WI38 (cell line): ENCODE data around the gene CROCC2.

Experiments
- H3K4me3 ChIP-seq: 2 replicates; pipeline ENCODE4 v1.5.1; 2011; ENCODE audit warnings: low read depth, mild to moderate bottlenecking, control low read depth, low read length
- TF ChIP-seq, protein P1 (sequence below): IDR thresholded peaks from 2 replicates; pipeline ENCODE4 v1.5.1; 2012; ENCODE audit warnings: low read depth, mild to moderate bottlenecking, control low read depth, low read length

Gene CROCC2

GRCh38 chr2:240906141-240906910 is at the start of gene CROCC2:
TSS of gene CROCC2 (plus strand) at chr2:240906336. CDS start at chr2:240906514, 178 bp downstream.
- TF ChIP-seq, protein P1, sequence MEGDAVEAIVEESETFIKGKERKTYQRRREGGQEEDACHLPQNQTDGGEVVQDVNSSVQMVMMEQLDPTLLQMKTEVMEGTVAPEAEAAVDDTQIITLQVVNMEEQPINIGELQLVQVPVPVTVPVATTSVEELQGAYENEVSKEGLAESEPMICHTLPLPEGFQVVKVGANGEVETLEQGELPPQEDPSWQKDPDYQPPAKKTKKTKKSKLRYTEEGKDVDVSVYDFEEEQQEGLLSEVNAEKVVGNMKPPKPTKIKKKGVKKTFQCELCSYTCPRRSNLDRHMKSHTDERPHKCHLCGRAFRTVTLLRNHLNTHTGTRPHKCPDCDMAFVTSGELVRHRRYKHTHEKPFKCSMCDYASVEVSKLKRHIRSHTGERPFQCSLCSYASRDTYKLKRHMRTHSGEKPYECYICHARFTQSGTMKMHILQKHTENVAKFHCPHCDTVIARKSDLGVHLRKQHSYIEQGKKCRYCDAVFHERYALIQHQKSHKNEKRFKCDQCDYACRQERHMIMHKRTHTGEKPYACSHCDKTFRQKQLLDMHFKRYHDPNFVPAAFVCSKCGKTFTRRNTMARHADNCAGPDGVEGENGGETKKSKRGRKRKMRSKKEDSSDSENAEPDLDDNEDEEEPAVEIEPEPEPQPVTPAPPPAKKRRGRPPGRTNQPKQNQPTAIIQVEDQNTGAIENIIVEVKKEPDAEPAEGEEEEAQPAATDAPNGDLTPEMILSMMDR = no peak
- no peak within 1 kb of the TSS for H3K4me3 ChIP-seq

DNA sequence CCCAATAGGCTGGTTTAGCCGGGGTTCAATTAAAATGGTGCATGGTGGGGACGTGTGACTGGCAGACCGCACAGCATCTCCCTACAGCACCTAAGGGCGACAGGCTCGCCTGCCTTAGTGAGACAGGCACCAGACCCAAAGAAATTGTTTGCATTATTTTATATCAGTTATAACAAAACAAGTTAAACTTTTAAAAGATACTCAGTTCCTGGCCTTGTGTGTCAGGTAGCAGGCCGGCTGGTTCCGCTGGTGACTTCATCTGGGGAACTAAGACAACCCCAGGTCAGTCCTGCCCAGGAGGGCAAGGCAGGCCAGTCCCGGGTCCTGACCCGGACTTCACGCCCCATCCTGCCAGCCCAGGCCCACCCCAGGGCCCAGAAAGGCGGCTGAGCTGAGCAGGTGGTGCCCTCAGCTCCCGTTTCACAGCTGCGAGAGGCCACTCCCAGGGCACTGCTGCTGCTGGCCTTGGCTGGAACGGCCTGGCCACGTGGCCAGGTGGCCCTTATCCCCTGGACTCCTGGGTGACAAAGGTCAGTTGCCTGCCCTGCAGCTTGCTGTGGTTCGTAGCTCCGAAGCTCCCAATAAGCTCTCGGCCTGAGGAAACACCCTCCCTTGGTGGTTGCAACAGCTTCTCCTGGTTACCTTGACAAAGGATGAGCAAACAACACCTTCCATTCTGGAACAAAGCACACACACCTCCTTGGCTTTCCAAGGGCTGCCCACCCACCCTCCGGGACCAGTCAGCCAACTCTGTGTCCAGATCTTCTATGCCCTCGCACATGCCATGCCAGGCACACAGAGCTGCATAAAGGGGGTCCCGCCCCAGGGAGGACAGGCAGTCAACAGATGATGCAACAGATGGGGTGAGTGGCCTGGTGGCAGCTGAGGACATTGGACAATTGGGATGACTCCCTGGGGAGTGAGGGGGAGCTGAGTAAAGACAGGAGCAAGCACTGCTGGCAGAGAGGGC is 48.8 kb upstream of the CROCC2 start:
- TF ChIP-seq, protein P1 = no peak
- no peak overlapping the region for H3K4me3 ChIP-seq

- TF ChIP-seq, protein P1 = no peak
- no peak overlapping the region for H3K4me3 ChIP-seq
These were observed 47.8 kb upstream of the CROCC2 start for GRCh38 chr2:240858321-240858720.

DNA sequence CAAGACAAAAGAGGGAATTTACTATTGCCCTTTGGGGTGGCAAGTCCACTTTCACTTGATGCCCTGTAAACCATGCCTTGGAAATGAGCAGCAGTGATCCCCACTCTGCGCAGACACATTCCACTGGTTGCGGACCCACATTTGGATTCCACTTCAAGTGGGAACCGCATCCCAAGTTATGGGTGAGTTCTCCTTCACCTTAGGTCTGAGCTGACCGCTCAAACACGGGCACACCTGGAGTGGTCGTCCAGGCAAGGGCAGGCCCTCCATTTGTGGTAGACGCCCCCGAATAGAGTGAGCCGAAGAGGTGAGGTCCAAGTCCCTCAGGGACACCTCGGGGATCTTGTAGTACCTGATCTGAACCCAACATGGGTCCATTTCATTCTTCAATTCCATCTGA is 47.3 kb upstream of the CROCC2 start:
- TF ChIP-seq, protein P1 = no peak
- no peak overlapping the region for H3K4me3 ChIP-seq

DNA sequence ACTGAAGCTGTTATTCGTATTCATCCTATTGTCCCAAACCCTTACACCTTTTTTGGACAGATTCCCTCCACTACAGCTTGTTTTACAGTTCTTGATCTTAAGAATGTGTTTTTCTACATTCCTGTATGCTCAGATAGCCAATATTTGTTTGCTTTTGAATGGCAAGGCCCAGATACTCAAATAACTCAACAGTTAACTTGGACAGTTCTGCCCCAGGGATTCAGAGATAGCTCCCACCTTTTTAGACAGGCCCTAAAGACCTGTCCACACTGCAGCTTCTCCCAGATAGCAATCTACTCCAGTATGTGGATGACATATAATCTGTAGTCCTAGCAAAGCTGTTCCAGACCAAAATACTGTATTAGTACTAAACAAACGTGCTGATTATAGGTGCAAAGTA is 44.6 kb upstream of the CROCC2 start:
- H3K4me3 ChIP-seq = no peak overlapping the region
- TF ChIP-seq, protein P1 = no peak

- TF ChIP-seq, protein P1 = no peak
- H3K4me3 ChIP-seq = no peak overlapping the region
These were observed 41.7 kb upstream of the CROCC2 start for GRCh38 chr2:240864475-240864874.

- no peak overlapping the region for H3K4me3 ChIP-seq
- TF ChIP-seq, protein P1 = no peak
These were observed 40.7 kb upstream of the CROCC2 start for GRCh38 chr2:240865391-240865790.
